GM21576 (cell line): Measurements from ENCODE around the gene KCNN4.
"Not testable (repeated sequence)": the region's sequence is repeated elsewhere in the genome, so short reads cannot be mapped to it uniquely, and the experiment has no call there.

Experiments used
- ATAC-seq: cut with Tn5 transposase; IDR thresholded peaks from one replicate; pipeline ENCODE4 v1.9.1; 2021; ENCODE audit warnings: mild to moderate bottlenecking, moderate library complexity; ENCODE audit not compliant: unreplicated experiment

KCNN4 gene

GRCh38 chr19:43775299-43775890 lies 5.4 kb downstream of the KCNN4 start:
- no peak for ATAC-seq

- not testable (repeated sequence) for ATAC-seq
These were observed 5.9 kb downstream of the KCNN4 start for GRCh38 chr19:43774940-43775258.

- no peak for ATAC-seq
These were observed 6.5 kb downstream of the KCNN4 start for GRCh38 chr19:43774103-43774939.

DNA sequence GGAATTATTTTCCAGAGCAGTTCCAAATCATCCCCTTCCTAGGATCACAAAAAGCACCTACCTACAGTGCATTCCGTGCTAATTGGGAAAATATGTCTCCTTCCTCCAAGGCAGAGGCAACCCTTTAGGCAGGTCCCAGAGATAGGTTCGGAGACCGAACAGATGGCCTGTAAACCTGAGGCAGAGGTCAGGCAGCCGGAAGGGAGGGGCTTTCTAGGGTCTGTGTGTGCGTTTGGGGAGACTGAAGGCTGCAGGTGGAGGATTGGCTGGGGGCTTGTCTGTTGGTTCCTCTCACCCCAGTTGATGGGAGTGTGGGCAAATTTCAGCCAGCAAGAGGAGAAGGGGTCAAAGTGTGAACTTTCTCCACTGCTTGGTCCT lies 7.1 kb downstream of the KCNN4 start:
- no peak for ATAC-seq

GRCh38 chr19:43769256-43769655 lies 11.5 kb downstream of the KCNN4 start:
- no peak for ATAC-seq

DNA sequence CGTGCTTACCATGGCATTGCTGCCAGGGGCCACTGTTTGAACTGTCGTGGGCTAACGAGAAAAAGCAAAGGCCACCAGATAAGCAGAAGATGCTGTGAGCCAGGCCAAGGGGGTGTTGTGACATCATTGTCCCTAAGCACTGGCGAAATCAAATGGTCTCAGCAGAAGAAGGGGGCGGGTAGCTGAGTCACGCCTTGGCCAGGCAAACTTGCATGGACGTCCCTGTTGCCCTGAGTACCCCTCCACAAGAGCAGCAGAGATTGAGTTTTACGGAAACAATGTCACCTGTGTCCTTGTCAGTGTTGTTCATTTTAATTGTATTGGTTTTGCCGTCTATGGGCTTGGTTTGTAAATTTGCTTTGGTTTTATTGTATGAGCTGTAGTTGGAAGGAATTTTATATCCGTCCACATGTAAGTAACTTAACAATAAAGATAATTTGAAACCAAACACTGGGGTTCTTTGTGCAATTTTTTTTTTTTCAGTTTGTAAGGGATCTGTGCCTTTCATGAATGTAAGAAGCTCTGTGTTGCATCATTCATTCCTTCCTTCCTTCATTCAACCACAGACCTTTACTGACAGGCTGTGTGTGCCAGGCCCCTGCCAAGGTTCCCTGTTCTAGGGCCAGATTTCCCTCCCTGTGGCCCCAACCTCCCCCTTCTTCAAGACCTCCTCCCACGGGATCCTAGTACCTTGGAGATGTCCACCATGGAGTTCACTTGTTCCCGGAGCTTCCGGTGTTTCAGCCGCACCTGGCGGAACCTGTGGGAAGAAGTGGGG lies 12.3 kb downstream of the KCNN4 start:
- ATAC-seq = no peak

DNA sequence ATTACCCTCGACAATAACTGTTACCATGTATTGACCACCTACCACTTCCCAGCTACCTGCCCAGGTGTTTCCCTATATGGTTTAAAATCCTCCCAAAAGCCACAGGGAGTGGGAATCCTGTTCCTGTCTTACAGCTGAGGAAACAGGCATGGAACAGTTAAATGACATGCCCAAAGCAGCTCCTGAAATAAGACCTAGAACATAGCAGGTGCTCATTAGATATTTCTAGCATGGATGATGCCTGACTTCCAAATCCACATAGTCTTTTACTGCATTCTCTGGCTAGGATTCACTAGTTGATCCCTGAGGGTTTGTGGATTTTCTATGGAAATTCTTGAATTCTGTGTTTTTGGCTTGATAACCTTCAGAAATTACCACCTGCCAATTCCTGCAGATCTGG lies 13.0 kb downstream of the KCNN4 start:
- ATAC-seq = no peak

GRCh38 chr19:43767316-43767715 lies 13.5 kb downstream of the KCNN4 start:
- ATAC-seq = no peak

- no peak for ATAC-seq
These were observed 14.1 kb downstream of the KCNN4 start for GRCh38 chr19:43766755-43767043.

DNA sequence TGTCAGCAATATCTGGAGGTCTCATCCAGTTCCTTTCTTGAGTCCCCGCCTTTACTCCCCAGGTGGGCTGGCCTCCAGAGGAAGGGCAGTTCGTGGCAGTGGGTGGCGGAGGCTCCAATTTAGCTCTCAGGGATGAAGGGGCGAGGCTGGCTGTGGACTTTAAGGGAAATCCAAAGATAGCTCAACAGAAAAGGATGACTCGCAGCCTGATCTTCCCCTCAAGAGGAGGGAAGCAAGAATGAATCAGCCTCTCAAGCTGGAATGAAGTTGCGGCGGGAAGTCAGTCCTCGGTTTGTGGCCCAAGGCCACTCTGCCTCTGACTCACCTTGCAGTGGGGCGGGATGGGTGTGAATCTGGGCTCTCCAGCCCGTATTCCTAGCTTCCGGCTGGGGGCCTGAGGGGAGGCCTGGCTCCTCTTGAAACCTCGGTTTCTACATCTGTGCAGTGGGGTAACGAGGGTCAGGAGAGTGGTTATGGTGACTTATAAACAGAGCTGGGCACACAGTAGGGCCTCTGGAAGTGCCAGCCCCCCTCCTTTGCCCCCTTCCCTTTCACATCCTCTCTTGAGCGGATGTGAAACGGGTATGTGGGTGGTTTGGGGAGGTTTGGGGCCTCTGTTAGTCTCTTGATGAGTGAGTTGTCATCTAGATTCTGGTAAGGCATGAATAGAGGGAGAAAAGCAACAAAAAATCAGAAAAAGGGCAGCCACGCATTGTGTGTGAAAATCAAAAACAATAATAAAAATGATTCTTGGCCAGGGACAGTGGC lies 15.5 kb downstream of the KCNN4 start:
- ATAC-seq = peak; percentile 59

- ATAC-seq = not testable (repeated sequence)
These were observed 16.1 kb downstream of the KCNN4 start for GRCh38 chr19:43764684-43765083.

DNA sequence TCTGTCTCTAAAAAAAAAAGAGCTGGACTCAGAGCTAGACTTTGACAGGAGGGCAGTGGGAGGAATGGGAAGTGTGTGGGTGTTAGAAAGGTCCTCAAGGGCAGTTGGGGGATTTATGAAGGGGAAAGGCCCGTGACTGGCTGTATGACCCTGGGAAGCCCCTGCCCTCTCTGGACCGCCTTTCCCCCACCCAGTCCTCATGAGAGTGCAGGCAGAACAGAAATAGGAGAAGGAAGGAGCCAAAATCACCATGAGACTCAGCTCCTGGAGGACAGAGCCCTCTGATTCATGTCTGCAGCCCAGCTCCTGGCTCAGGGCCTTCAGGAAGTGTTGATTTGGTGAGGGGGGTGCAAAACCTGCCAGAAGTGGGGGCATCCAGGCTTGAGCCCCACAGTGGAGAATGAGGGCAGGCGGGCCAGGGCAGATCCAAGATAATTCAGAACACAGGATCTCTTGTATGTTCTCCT lies 17.3 kb downstream of the KCNN4 start:
- ATAC-seq = no peak

- no peak for ATAC-seq
These were observed 18.0 kb downstream of the KCNN4 start for GRCh38 chr19:43762814-43763213.

- ATAC-seq = no peak
These were observed 19.8 kb downstream of the KCNN4 start for GRCh38 chr19:43760941-43761340.

GRCh38 chr19:43759515-43759914 lies 21.3 kb downstream of the KCNN4 start:
- ATAC-seq = no peak

- ATAC-seq = no peak
These were observed 25.4 kb downstream of the KCNN4 start for GRCh38 chr19:43755256-43755801.

GRCh38 chr19:43754503-43755255 lies 26.1 kb downstream of the KCNN4 start, which contains the start of gene SMG9:
SMG9 (minus strand) TSS chr19:43754962; CDS start chr19:43750741, 4,221 bp downstream.
- peak; percentile 43 for ATAC-seq

GRCh38 chr19:43754253-43754502 lies 26.6 kb downstream of the KCNN4 start:
- ATAC-seq = no peak

- no peak for ATAC-seq
These were observed 28.4 kb downstream of the KCNN4 start for GRCh38 chr19:43752287-43752875.
